Stimulated activated CD8-positive, alpha-beta memory T cell treated with anti-CD3 and anti-CD28 coated beads, Interleukin-7, amount 100 ng/mL, for 4 hours (primary cell): ENCODE data around the gene PLS1.

Source experiments
- DNase-seq, 2 donors: peaks; one replicate each; pipeline ENCODE4 v3.0.0-alpha.2; 2020; ENCODE audit warnings: low read depth in 2 of 2

Gene PLS1

GRCh38 chr3:142641504-142641903 is 45.3 kb downstream of the PLS1 start:
- DNase-seq: no peak

GRCh38 chr3:142642956-142643355 is 46.8 kb downstream of the PLS1 start:
- DNase-seq: no peak

GRCh38 chr3:142644502-142644901 is 48.3 kb downstream of the PLS1 start:
- DNase-seq: no peak

- no peak for DNase-seq
Measured at GRCh38 chr3:142645236-142645793, 49.1 kb downstream of the PLS1 start.

- no peak for DNase-seq
Measured at GRCh38 chr3:142646020-142646785, 50.0 kb downstream of the PLS1 start.

GRCh38 chr3:142647856-142648255 is 51.7 kb downstream of the PLS1 start:
- no peak for DNase-seq

GRCh38 chr3:142648950-142649349 is 52.8 kb downstream of the PLS1 start:
- DNase-seq: no peak

GRCh38 chr3:142650001-142650693 is 54.0 kb downstream of the PLS1 start:
- DNase-seq: no peak

- no peak for DNase-seq
Measured at GRCh38 chr3:142651711-142652110, 55.5 kb downstream of the PLS1 start.

- DNase-seq: no peak
Measured at GRCh38 chr3:142652826-142653292, 56.7 kb downstream of the PLS1 start.

GRCh38 chr3:142656575-142656974 is 60.4 kb downstream of the PLS1 start:
- DNase-seq: no peak

- no peak for DNase-seq
Measured at GRCh38 chr3:142657033-142657432, 60.8 kb downstream of the PLS1 start.

- no peak for DNase-seq
Measured at GRCh38 chr3:142660383-142660782, 64.2 kb downstream of the PLS1 start.

GRCh38 chr3:142660893-142661292 is 64.7 kb downstream of the PLS1 start:
- DNase-seq: no peak

- no peak for DNase-seq
Measured at GRCh38 chr3:142663865-142664264, 67.7 kb downstream of the PLS1 start.

- DNase-seq: no peak
Measured at GRCh38 chr3:142664311-142664710, 68.1 kb downstream of the PLS1 start.

GRCh38 chr3:142664819-142665218 is 68.6 kb downstream of the PLS1 start:
- DNase-seq: no peak

GRCh38 chr3:142670120-142670519 is 73.9 kb downstream of the PLS1 start:
- DNase-seq: no peak

- DNase-seq: no peak
Measured at GRCh38 chr3:142676151-142676550, 80.0 kb downstream of the PLS1 start.

- DNase-seq: no peak
Measured at GRCh38 chr3:142680710-142681109, 84.5 kb downstream of the PLS1 start.

GRCh38 chr3:142690613-142691012 is 94.4 kb downstream of the PLS1 start:
- DNase-seq: no peak

- DNase-seq: no peak
Measured at GRCh38 chr3:142691527-142691926, 95.3 kb downstream of the PLS1 start.
